Breast epithelium (tissue), 3 donors: ENCODE measurements around the gene LYPD6B.

Experiments
- POLR2A ChIP-seq: fragments of 450-650 bp; IDR thresholded peaks from one replicate; pipeline ENCODE4 v1.6.1; 2016; ENCODE audit warnings: antibody characterized with exemption, mild to moderate bottlenecking, moderate library complexity
- POLR2AphosphoS5 ChIP-seq, 3 donors: sonication (generic); formaldehyde crosslinking; IDR thresholded peaks; one replicate each; pipeline ENCODE4 v1.6.1; 2017; ENCODE audit warnings: antibody characterized with exemption in 3 of 3

GRCh38 chr2:149161481-149162225, 123.2 kb downstream of the LYPD6B start:
- no peak for TF ChIP-seq POLR2AphosphoS5 (IDR thresholded peaks at IDR 0.05)
- TF ChIP-seq POLR2A, result no peak
